Measurements from ENCODE around the gene RPN1. TPM values are rescaled to one million over a fixed set of nuclear protein-coding genes. Genes with fewer than 3 reads are reported as not detected.

The RPN1 gene
- total RNA-seq, 1 donor: 473 TPM

DNA sequence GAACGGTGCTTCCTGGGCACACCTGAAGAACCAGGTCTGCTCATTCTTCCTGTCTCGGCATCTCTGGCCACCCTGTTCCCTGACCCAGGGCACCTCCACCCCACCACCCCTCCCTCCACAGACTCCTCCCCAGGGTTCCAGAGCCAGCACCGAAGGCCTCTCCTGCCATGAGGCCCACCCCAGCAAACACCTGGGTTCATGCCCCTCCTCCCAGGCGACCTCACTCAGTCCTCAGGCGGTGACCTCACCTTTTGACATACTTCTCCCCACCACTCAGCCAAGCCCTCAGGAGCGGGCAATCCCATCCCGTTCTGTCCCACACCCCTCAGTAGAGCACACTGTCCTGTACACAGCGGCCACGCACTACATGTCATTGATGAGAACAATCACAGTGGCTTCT, 72.3 kb downstream of the RPN1 start:
- no peaks in the 10 kb centered on the region for H3K36me3 ChIP-seq (ENCODE audit: insufficient read depth, low read length)
- H2AFZ ChIP-seq (ENCODE audit: low read length): no peak overlapping the region
- H3K79me2 ChIP-seq (ENCODE audit: insufficient read depth, low read length): no peaks in the 10 kb centered on the region
- H3K27me3 ChIP-seq (ENCODE audit: insufficient read depth, low read length): peaks cover 16% of the 10 kb centered on the region
- H3K4me3 ChIP-seq (ENCODE audit: insufficient read depth, low read length): no peak overlapping the region
- H4K20me1 ChIP-seq (ENCODE audit: insufficient read depth, low read length): no peaks in the 10 kb centered on the region
- peaks cover 4% of the 10 kb centered on the region for H3K9me3 ChIP-seq (ENCODE audit: low read depth, low read length)
- no peak overlapping the region for H3K27ac ChIP-seq (ENCODE audit: low read depth, low read length)
- no peaks in the 10 kb centered on the region for H3K4me1 ChIP-seq (ENCODE audit: insufficient read depth, low read length)
- peak; percentile 31 for DNase-seq (ENCODE audit: insufficient read length, low spot score, missing footprints)
- no peak overlapping the region for H3K4me2 ChIP-seq (ENCODE audit: insufficient read depth, low read length)
- TF ChIP-seq, protein P1, sequence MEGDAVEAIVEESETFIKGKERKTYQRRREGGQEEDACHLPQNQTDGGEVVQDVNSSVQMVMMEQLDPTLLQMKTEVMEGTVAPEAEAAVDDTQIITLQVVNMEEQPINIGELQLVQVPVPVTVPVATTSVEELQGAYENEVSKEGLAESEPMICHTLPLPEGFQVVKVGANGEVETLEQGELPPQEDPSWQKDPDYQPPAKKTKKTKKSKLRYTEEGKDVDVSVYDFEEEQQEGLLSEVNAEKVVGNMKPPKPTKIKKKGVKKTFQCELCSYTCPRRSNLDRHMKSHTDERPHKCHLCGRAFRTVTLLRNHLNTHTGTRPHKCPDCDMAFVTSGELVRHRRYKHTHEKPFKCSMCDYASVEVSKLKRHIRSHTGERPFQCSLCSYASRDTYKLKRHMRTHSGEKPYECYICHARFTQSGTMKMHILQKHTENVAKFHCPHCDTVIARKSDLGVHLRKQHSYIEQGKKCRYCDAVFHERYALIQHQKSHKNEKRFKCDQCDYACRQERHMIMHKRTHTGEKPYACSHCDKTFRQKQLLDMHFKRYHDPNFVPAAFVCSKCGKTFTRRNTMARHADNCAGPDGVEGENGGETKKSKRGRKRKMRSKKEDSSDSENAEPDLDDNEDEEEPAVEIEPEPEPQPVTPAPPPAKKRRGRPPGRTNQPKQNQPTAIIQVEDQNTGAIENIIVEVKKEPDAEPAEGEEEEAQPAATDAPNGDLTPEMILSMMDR (IDR thresholded peaks at IDR 0.05; ENCODE audit: extremely low read depth, low read depth, low read length): no peak

DNA sequence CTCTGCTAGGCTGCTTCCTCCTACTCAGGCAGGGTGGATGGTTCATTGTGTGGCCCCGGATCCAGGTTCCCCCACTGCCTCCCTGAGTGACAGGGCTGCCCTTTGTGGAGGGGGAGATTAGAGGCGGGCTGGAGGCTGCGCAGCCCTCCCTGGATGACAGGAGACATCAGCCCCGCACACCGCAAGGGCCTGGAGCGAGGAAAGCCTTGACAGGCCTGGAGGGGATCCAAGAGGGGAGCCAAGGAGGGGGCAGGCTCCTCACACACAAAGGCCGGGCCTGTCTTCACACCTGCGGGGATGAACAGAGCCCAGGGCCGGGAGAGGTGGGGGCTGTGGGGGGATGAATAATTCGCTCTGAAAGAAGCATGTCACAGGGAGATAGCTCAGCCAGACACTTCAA, 72.9 kb downstream of the RPN1 start:
- no peaks in the 10 kb centered on the region for H3K36me3 ChIP-seq (ENCODE audit: insufficient read depth, low read length)
- peaks cover 4% of the 10 kb centered on the region for H3K9me3 ChIP-seq (ENCODE audit: low read depth, low read length)
- H3K4me2 ChIP-seq (ENCODE audit: insufficient read depth, low read length): no peak overlapping the region
- no peaks in the 10 kb centered on the region for H4K20me1 ChIP-seq (ENCODE audit: insufficient read depth, low read length)
- peak; percentile 51 for DNase-seq (ENCODE audit: insufficient read length, low spot score, missing footprints)
- peaks cover 17% of the 10 kb centered on the region for H3K27me3 ChIP-seq (ENCODE audit: insufficient read depth, low read length)
- H3K79me2 ChIP-seq (ENCODE audit: insufficient read depth, low read length): no peaks in the 10 kb centered on the region
- TF ChIP-seq, protein P1 (IDR thresholded peaks at IDR 0.05; ENCODE audit: extremely low read depth, low read depth, low read length): no peak
- H3K27ac ChIP-seq (ENCODE audit: low read depth, low read length): no peak overlapping the region
- H3K4me3 ChIP-seq (ENCODE audit: insufficient read depth, low read length): no peak overlapping the region
- H3K4me1 ChIP-seq (ENCODE audit: insufficient read depth, low read length): no peaks in the 10 kb centered on the region
- H2AFZ ChIP-seq (ENCODE audit: low read length): no peak overlapping the region

DNA sequence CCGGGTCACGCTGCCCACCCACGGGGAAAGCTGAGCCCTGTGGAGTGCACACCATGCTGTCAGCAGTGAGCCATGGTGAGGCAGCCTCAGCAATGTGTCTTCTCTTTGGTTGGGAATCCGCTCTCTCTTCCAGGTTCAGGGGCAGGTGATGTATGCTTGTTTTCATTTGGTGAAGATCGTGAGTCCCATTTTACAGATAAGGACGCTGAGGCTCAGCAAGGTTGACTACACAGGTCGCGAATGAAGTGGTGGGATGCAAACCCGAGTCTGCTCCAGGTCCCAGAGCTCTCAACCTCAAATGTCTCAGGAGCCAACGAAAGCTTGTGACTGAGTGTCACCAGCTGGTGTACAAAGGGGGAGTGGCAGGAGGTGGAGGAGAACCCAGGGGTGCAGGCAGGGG, 74.3 kb downstream of the RPN1 start:
- TF ChIP-seq, protein P1 (IDR thresholded peaks at IDR 0.05; ENCODE audit: extremely low read depth, low read depth, low read length): no peak
- DNase-seq (ENCODE audit: insufficient read length, low spot score, missing footprints): peak; percentile 11
- no peak overlapping the region for H3K27ac ChIP-seq (ENCODE audit: low read depth, low read length)
- H3K9me3 ChIP-seq (ENCODE audit: low read depth, low read length): peaks cover 4% of the 10 kb centered on the region
- H2AFZ ChIP-seq (ENCODE audit: low read length): no peak overlapping the region
- H3K79me2 ChIP-seq (ENCODE audit: insufficient read depth, low read length): no peaks in the 10 kb centered on the region
- no peaks in the 10 kb centered on the region for H3K4me1 ChIP-seq (ENCODE audit: insufficient read depth, low read length)
- no peaks in the 10 kb centered on the region for H3K36me3 ChIP-seq (ENCODE audit: insufficient read depth, low read length)
- no peak overlapping the region for H3K4me2 ChIP-seq (ENCODE audit: insufficient read depth, low read length)
- no peak overlapping the region for H3K4me3 ChIP-seq (ENCODE audit: insufficient read depth, low read length)
- H4K20me1 ChIP-seq (ENCODE audit: insufficient read depth, low read length): no peaks in the 10 kb centered on the region
- peaks cover 26% of the 10 kb centered on the region for H3K27me3 ChIP-seq (ENCODE audit: insufficient read depth, low read length)

DNA sequence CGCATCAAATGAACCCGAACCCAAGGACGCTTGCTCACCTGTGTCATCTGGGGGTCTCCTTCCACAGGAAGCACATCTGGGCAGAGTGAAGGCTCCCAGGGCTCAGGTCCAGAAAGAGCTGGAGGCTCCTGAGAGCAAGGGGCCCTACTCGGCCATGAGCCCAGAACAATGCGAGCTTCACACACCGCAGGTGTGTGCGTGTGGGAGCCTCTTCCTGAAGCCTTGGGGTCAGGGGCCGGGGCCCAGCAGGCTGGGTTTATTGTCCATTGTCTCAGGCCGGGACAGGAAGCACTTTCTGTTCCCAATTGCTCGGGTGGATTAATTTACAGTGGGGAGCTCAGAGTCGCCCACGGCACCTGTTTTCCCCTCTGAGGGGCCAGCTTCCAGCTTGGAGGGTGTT, 74.8 kb downstream of the RPN1 start:
- TF ChIP-seq, protein P1 (IDR thresholded peaks at IDR 0.05; ENCODE audit: extremely low read depth, low read depth, low read length): no peak
- no peaks in the 10 kb centered on the region for H3K79me2 ChIP-seq (ENCODE audit: insufficient read depth, low read length)
- H3K27me3 ChIP-seq (ENCODE audit: insufficient read depth, low read length): peaks cover 29% of the 10 kb centered on the region
- no peak overlapping the region for H3K27ac ChIP-seq (ENCODE audit: low read depth, low read length)
- no peaks in the 10 kb centered on the region for H3K36me3 ChIP-seq (ENCODE audit: insufficient read depth, low read length)
- no peaks in the 10 kb centered on the region for H4K20me1 ChIP-seq (ENCODE audit: insufficient read depth, low read length)
- no peak overlapping the region for H3K4me2 ChIP-seq (ENCODE audit: insufficient read depth, low read length)
- no peaks in the 10 kb centered on the region for H3K4me1 ChIP-seq (ENCODE audit: insufficient read depth, low read length)
- H3K9me3 ChIP-seq (ENCODE audit: low read depth, low read length): peaks cover 4% of the 10 kb centered on the region
- no peak overlapping the region for H3K4me3 ChIP-seq (ENCODE audit: insufficient read depth, low read length)
- H2AFZ ChIP-seq (ENCODE audit: low read length): no peak overlapping the region
- DNase-seq (ENCODE audit: insufficient read length, low spot score, missing footprints): no peak

Measured in osteoblast (primary cell).